CD4-positive, CD25-positive, alpha-beta regulatory T cell (primary cell): ENCODE data around the gene LRRC8C. TPM values are rescaled to one million over a fixed set of nuclear protein-coding genes. Genes with fewer than 3 reads are reported as not detected.
"Not testable (repeated sequence)": the region's sequence is repeated elsewhere in the genome, so short reads cannot be mapped to it uniquely, and the experiment has no call there.

Experiments
- ATAC-seq, 2 donors: fragments of 150-1000 bp; cut with Tn5 transposase; one replicate each; pipeline ENCODE4 v1.10.0; 2021; ENCODE audit warnings: low read depth in 2 of 2, moderate number of reproducible peaks in 2 of 2, moderate library complexity in 1 of 2
- DNase-seq, 3 donors: peaks; one replicate each; pipeline versions ENCODE4 v3.0.0 to v3.0.0-alpha.2; 2012 to 2022; ENCODE audit warnings: mixed read lengths in 1 of 3
- H3K27ac ChIP-seq: one replicate; pipeline ENCODE4 v1.7.0; 2013; ENCODE audit warnings: mild to moderate bottlenecking, low read length; ENCODE audit not compliant: insufficient read depth, poor library complexity, severe bottlenecking
- H3K27me3 ChIP-seq: one replicate; pipeline ENCODE4 v1.7.0; 2013; ENCODE audit warnings: low read length; ENCODE audit not compliant: control insufficient read depth, insufficient read depth
- H3K36me3 ChIP-seq: one replicate; pipeline ENCODE4 v1.7.0; 2013; ENCODE audit warnings: mild to moderate bottlenecking, low read length, moderate library complexity; ENCODE audit not compliant: control insufficient read depth, insufficient read depth
- H3K4me1 ChIP-seq: 2 replicates; pipeline ENCODE4 v1.7.0; 2013; ENCODE audit warnings: mild to moderate bottlenecking, low read length; ENCODE audit not compliant: insufficient read depth, control insufficient read depth, poor library complexity, severe bottlenecking
- H3K4me3 ChIP-seq: one replicate; pipeline ENCODE4 v1.7.0; 2013; ENCODE audit warnings: low read depth, mild to moderate bottlenecking, low read length, moderate library complexity
- H3K9me3 ChIP-seq, 2 experiments: 1 replicate in 1 of 2; 2 replicates in 1 of 2; pipeline ENCODE4 v1.7.0; 2013; ENCODE audit warnings: low read length in 2 of 2, mild to moderate bottlenecking in 1 of 2, moderate library complexity in 1 of 2; ENCODE audit not compliant: control insufficient read depth in 2 of 2
- H3K27ac Mint-ChIP-seq, 3 donors: one replicate each; pipeline ENCODE4 v1.8.0; 2020 to 2022; ENCODE audit warnings: mild to moderate bottlenecking in 3 of 3, mixed read lengths in 3 of 3, moderate library complexity in 2 of 3
- H3K27me3 Mint-ChIP-seq: one replicate; pipeline ENCODE4 v1.8.0; 2022; ENCODE audit warnings: mild to moderate bottlenecking, mixed read lengths
- H3K36me3 Mint-ChIP-seq: one replicate; pipeline ENCODE4 v1.8.0; 2020; ENCODE audit warnings: mixed read lengths
- H3K4me1 Mint-ChIP-seq, 4 donors: one replicate each; pipeline ENCODE4 v1.8.0; 2020 to 2022; ENCODE audit warnings: mixed read lengths in 4 of 4, mild to moderate bottlenecking in 1 of 4
- H3K4me3 Mint-ChIP-seq, 4 donors: one replicate each; pipeline ENCODE4 v1.8.0; 2020 to 2022; ENCODE audit warnings: mild to moderate bottlenecking in 4 of 4, mixed read lengths in 4 of 4, moderate library complexity in 3 of 4
- H3K9me3 Mint-ChIP-seq, 7 donors: one replicate each; pipeline ENCODE4 v1.8.0; 2020 to 2022; ENCODE audit warnings: mixed read lengths in 7 of 7, mild to moderate bottlenecking in 3 of 7, moderate library complexity in 2 of 7
- polyA plus RNA-seq, 4 donors: library from polyadenylated mRNA; unstranded; fragments of 300-500 nt; fragmentation: Illumina TruSeq; gene quantifications; one replicate each; pipeline ENCODE4 v1.2.3, GENCODE V29; 2021
- total RNA-seq: library from RNA; stranded (reverse); gene quantifications from one replicate; pipeline ENCODE4 v1.2.3, GENCODE V29; 2022

Gene LRRC8C
- total and polyA plus RNA-seq, 5 donors from 2014 or later, result 22.8 to 70.4 (median 24.9) TPM

DNA sequence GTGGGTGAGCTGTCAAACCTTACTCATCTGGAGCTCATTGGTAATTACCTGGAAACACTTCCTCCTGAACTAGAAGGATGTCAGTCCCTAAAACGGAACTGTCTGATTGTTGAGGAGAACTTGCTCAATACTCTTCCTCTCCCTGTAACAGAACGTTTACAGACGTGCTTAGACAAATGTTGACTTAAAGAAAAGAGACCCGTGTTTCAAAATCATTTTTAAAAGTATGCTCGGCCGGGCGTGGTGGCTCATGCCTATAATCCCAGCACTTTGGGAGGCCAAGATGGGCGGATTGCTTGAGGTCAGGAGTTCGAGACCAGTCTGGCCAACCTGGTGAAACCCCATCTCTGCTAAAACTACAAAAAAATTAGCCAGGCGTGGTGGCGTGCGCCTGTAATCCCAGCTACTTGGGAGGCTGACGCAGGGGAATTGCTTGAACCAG is 40.0 kb upstream of the LRRC8C start:
- not testable (repeated sequence) for H3K27me3 ChIP-seq, H3K27me3 Mint-ChIP-seq, ATAC-seq, H3K9me3 ChIP-seq, H3K27ac Mint-ChIP-seq, H3K27ac ChIP-seq, H3K36me3 ChIP-seq, H3K9me3 Mint-ChIP-seq, H3K4me3 ChIP-seq
- H3K4me1 ChIP-seq, result peaks cover 15% of the 10 kb centered on the region
- H3K36me3 Mint-ChIP-seq, result peaks cover 11% of the 10 kb centered on the region
- peak overlapping the region in 1 of 4 donors; percentile 29 for H3K4me3 Mint-ChIP-seq
- DNase-seq, result peak in 1 of 3 donors; percentile 23
- peaks cover 48 to 72% (median 55%) of the 10 kb centered on the region in 4 donors for H3K4me1 Mint-ChIP-seq

- H3K4me3 ChIP-seq, result no peak overlapping the region
- H3K4me1 ChIP-seq, result peaks cover 21% of the 10 kb centered on the region
- H3K36me3 ChIP-seq, result no peaks in the 10 kb centered on the region
- no peaks in the 10 kb centered on the region for H3K27me3 ChIP-seq
- DNase-seq (no peak), ATAC-seq (no peak)
- no peaks in the 10 kb centered on the region for H3K9me3 ChIP-seq
- H3K27me3 Mint-ChIP-seq, result no peaks in the 10 kb centered on the region
- peaks cover 48 to 76% (median 57%) of the 10 kb centered on the region in 4 donors for H3K4me1 Mint-ChIP-seq
- no peak overlapping the region for H3K27ac ChIP-seq
- peaks cover 11% of the 10 kb centered on the region for H3K36me3 Mint-ChIP-seq
- H3K4me3 Mint-ChIP-seq, result no peak overlapping the region
- no peaks in the 10 kb centered on the region for H3K9me3 Mint-ChIP-seq
- H3K27ac Mint-ChIP-seq, result no peak overlapping the region
Measured at GRCh38 chr1:89594096-89594740, 38.7 kb upstream of the LRRC8C start.

DNA sequence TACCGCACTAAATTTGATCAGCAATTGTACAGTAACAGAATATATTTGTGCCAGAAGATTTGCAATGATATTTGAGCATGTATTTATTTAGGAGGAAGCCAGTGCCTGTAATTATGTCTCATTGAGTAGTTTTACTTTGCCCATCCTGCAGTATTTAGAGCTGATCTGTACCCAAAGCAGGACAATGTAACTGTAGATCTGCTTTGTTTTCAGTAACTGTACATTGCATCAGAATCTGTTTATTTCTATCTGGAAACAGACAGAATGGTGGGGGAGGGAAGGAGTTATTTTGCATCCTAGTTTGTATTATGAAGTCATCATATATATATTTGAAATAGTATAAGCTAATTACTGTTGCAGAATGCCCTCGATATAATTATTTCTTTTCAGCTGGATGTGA is 36.2 kb upstream of the LRRC8C start:
- Mint-ChIP-seq H3K4me1 (peaks cover 34 to 76% (median 59%) of the 10 kb centered on the region in 4 donors), H3K36me3 (peaks cover 11% of the 10 kb centered on the region), H3K27ac (peak overlapping the region in 1 of 3 donors; percentile 2), H3K27me3 (no peaks in the 10 kb centered on the region), H3K9me3 (no peaks in the 10 kb centered on the region), H3K4me3 (no peak overlapping the region)
- ATAC-seq (no peak), DNase-seq (no peak)
- Histone ChIP-seq H3K4me1 (peaks cover 16% of the 10 kb centered on the region), H3K36me3 (no peaks in the 10 kb centered on the region), H3K9me3 (no peaks in the 10 kb centered on the region), H3K27ac (no peak overlapping the region), H3K4me3 (no peak overlapping the region), H3K27me3 (no peaks in the 10 kb centered on the region)

- Mint-ChIP-seq H3K4me3 (peak overlapping the region in 1 of 4 donors; percentile 4), H3K9me3 (no peaks in the 10 kb centered on the region), H3K36me3 (peaks cover 1% of the 10 kb centered on the region), H3K4me1 (peaks cover 23 to 75% (median 60%) of the 10 kb centered on the region in 4 donors), H3K27ac (peak overlapping the region; percentile 29 to 82 (median 67)), H3K27me3 (no peaks in the 10 kb centered on the region)
- ATAC-seq, result peak in 1 of 2 donors; percentile 41
- Histone ChIP-seq H3K27me3 (no peaks in the 10 kb centered on the region), H3K36me3 (no peaks in the 10 kb centered on the region), H3K27ac (no peak overlapping the region), H3K9me3 (no peaks in the 10 kb centered on the region), H3K4me3 (peak overlapping the region; percentile 15), H3K4me1 (peaks cover 25% of the 10 kb centered on the region)
- DNase-seq, result peak in 2 of 3 donors; percentile 37 to 41
Measured at GRCh38 chr1:89598450-89599331, 34.2 kb upstream of the LRRC8C start.

DNA sequence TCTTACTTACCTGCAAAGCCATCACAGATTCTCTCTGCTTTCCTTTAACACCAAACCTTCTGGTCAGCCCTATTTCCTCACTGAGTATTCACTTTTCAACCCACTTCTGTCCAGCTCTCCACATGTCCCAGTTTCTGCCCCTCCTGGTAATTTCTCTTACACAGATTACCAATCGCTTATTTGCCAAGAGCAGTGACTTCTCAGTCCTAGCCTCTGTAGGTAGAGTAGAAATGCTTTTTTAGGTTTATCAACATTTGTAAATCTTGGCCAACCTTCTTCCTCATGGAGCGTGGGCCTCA is 33.6 kb upstream of the LRRC8C start:
- H3K4me1 Mint-ChIP-seq, result peaks cover 22 to 77% (median 58%) of the 10 kb centered on the region in 4 donors
- peaks cover 26% of the 10 kb centered on the region for H3K4me1 ChIP-seq

GRCh38 chr1:89600451-89601224 is 32.3 kb upstream of the LRRC8C start:
- H3K4me1 Mint-ChIP-seq, result peaks cover 28 to 83% (median 64%) of the 10 kb centered on the region in 4 donors
- no peaks in the 10 kb centered on the region for H3K36me3 Mint-ChIP-seq
- H3K9me3 Mint-ChIP-seq, result no peaks in the 10 kb centered on the region
- peak overlapping the region in 1 of 3 donors; percentile 22 for H3K27ac Mint-ChIP-seq
- no peaks in the 10 kb centered on the region for H3K27me3 ChIP-seq
- no peaks in the 10 kb centered on the region for H3K9me3 ChIP-seq
- no peak overlapping the region for H3K27ac ChIP-seq
- H3K4me1 ChIP-seq, result peaks cover 39% of the 10 kb centered on the region
- H3K4me3 Mint-ChIP-seq, result no peak overlapping the region
- ATAC-seq (no peak), DNase-seq (no peak)
- H3K36me3 ChIP-seq, result no peaks in the 10 kb centered on the region
- H3K4me3 ChIP-seq, result no peak overlapping the region
- no peaks in the 10 kb centered on the region for H3K27me3 Mint-ChIP-seq

More for the DNA sequence above, 33.6 kb upstream of the LRRC8C start:
- Histone ChIP-seq H3K36me3 (no peaks in the 10 kb centered on the region), H3K9me3 (no peaks in the 10 kb centered on the region), H3K27ac (no peak overlapping the region), H3K4me3 (peak overlapping the region; percentile 15), H3K27me3 (no peaks in the 10 kb centered on the region)
- ATAC-seq (no peak), DNase-seq (no peak)
- H3K4me3 Mint-ChIP-seq, result peak overlapping the region in 1 of 4 donors; percentile 4
- no peaks in the 10 kb centered on the region for H3K27me3 Mint-ChIP-seq
- no peaks in the 10 kb centered on the region for H3K9me3 Mint-ChIP-seq
- H3K27ac Mint-ChIP-seq, result peak overlapping the region; percentile 16 to 82 (median 29)
- H3K36me3 Mint-ChIP-seq, result no peaks in the 10 kb centered on the region

GRCh38 chr1:89602871-89603404 is 30.0 kb upstream of the LRRC8C start:
- H3K27me3 Mint-ChIP-seq, result no peaks in the 10 kb centered on the region
- no peaks in the 10 kb centered on the region for H3K9me3 ChIP-seq
- H3K4me3 ChIP-seq, result peak overlapping the region; percentile 21
- peak overlapping the region; percentile 35 for H3K27ac ChIP-seq
- H3K4me1 Mint-ChIP-seq, result peaks cover 31 to 93% (median 76%) of the 10 kb centered on the region in 4 donors
- no peaks in the 10 kb centered on the region for H3K36me3 ChIP-seq
- DNase-seq (peak in 1 of 3 donors; percentile 17), ATAC-seq (no peak)
- H3K27me3 ChIP-seq, result no peaks in the 10 kb centered on the region
- peak overlapping the region; percentile 69 to 99 (median 79) for H3K27ac Mint-ChIP-seq
- H3K4me3 Mint-ChIP-seq, result peak overlapping the region in 3 of 4 donors; percentile 1 to 56 (median 42)
- no peaks in the 10 kb centered on the region for H3K36me3 Mint-ChIP-seq
- no peaks in the 10 kb centered on the region for H3K9me3 Mint-ChIP-seq
- H3K4me1 ChIP-seq, result peaks cover 61% of the 10 kb centered on the region
